Heart right ventricle (tissue), 16 donors: ENCODE results near the gene DNAH14. TPM values are rescaled to one million over a fixed set of nuclear protein-coding genes. Genes with fewer than 3 reads are reported as not detected.
"Not testable (repeated sequence)": the region's sequence is repeated elsewhere in the genome, so short reads cannot be mapped to it uniquely, and the experiment has no call there.

ENCODE experiments used
- ATAC-seq, 8 donors: fragments of 200-7000 bp; cut with Tn5 transposase; one replicate each; pipeline ENCODE4 v1.9.1; 2020; ENCODE audit warnings: mild to moderate bottlenecking in 8 of 8, moderate library complexity in 8 of 8, moderate number of reproducible peaks in 1 of 8
- DNase-seq, 2 donors: peaks; one replicate each; pipeline ENCODE4 v3.0.0-alpha.2; 2020
- H3K27ac ChIP-seq, 10 donors: fragments of 200-600 bp; sonication (generic) in 2 of 10; one replicate each; pipeline versions ENCODE4 v1.5.0 to v1.8.0; 2020 to 2022; ENCODE audit warnings: mild to moderate bottlenecking in 3 of 10
- H3K27me3 ChIP-seq, 7 donors: fragments of 200-600 bp; one replicate each; pipeline ENCODE4 v1.8.0; 2021 to 2022; ENCODE audit warnings: mild to moderate bottlenecking in 2 of 7
- H3K36me3 ChIP-seq, 9 donors: fragments of 200-600 bp; sonication (generic) in 1 of 9; one replicate each; pipeline versions ENCODE4 v1.5.0 to v1.8.0; 2020 to 2022; ENCODE audit warnings: mild to moderate bottlenecking in 2 of 9
- H3K4me1 ChIP-seq, 9 donors: fragments of 200-600 bp; sonication (generic) in 1 of 9; one replicate each; pipeline versions ENCODE4 v1.5.0 to v1.8.0; 2020 to 2022; ENCODE audit warnings: mild to moderate bottlenecking in 4 of 9
- H3K4me3 ChIP-seq, 10 donors: fragments of 200-600 bp; sonication (generic) in 2 of 10; one replicate each; pipeline versions ENCODE4 v1.5.0 to v1.8.0; 2020 to 2022; ENCODE audit warnings: mild to moderate bottlenecking in 7 of 10, moderate library complexity in 2 of 10
- H3K9me3 ChIP-seq, 11 donors: fragments of 200-600 bp in 10 of 11; sonication (generic) in 2 of 11; one replicate each; pipeline versions ENCODE4 v1.5.0 to v1.8.0; 2013 to 2022; ENCODE audit warnings: mild to moderate bottlenecking in 2 of 11, control low read depth in 1 of 11, moderate library complexity in 1 of 11
- WGBS, 2 donors: extraction: QIAGEN DNeasy Blood & Tissue Kit; methylation state at CpG; one replicate each; pipeline ENCODE4 v1.1.7; 2013; ENCODE audit warnings: inconsistent platforms in 1 of 2; 5-methylcytosine and 5-hydroxymethylcytosine counted together
- intact Hi-C, 10 donors: fragments of 100-400 bp; cut with DNase I; formaldehyde crosslinking; loops; one replicate each; pipeline versions ENCODE4 v1.11.1 to v1.14.2; 2022
- polyA plus RNA-seq, 2 donors: library from polyadenylated mRNA; stranded (reverse); fragments of 200-250 nt; gene quantifications; one replicate each; pipeline ENCODE4 v1.2.3, GENCODE V29; 2013
- total RNA-seq, 10 donors: library from RNA; stranded (reverse); fragmentation: NEBNext Ultra II Directional in 3 of 10; extraction: Animal tissue kit (Norgen Biotek cat#: 25700) in 3 of 10; gene quantifications; one replicate each; pipeline versions ENCODE4 v1.2.1 to v1.2.4, GENCODE V29; 2021 to 2023
- TF ChIP-seq, protein P1 (sequence below), 9 donors: fragments of 200-600 bp; sonication (generic) in 2 of 9; IDR thresholded peaks; one replicate each; pipeline versions ENCODE4 v1.5.0 to v1.8.0; 2021 to 2022; ENCODE audit warnings: antibody characterized with exemption in 9 of 9, mild to moderate bottlenecking in 5 of 9, moderate library complexity in 1 of 9
- donor health status: Arrhythmogenic right ventricular cardiomyopathy.
- donor health status: ischemic (EF 13 %, LVEDD 7.1; RV severe dilation, severe dysfunction).
- donor health status: healthy with polysubstance abuse.
- donor health status: DM: no; HTN: yes; CAD: no.
- donor health status: DM: no; HTN: no; CAD: no.
- donor health status: ischemic (EF 25% LVEDD 6.9; RV normal size, moderate dysfunction).
- donor health status: ischemic (EF 25% LVEDD 5.7; RV mildly dilated, moderate dysfunction).
- donor health status: healthy.
- donor health status: DM: yes; HTN: yes; CAD: no.
- donor health status: Ischemic cardiomyopathy.
- donor health status: ischemic (EF 35%, LVEDD 5.7; RV mildly dilated, moderate dysfunction).
- donor health status: nonischemic (EF 11% LVEDD 7.7; RV severe dilation, severe dysfunction).
- donor health status: DM: yes; HTN: yes; CAD: no.
- donor health status: PGD.
- donor health status: ischemic (EF 29% LVEDD 5.4; RV normal size, mild dysfunction).
- donor health status: nonischemic (EF 23%, LVEDD 6.1; RV moderate dilation, normal function).

DNAH14 gene
- total and polyA plus RNA-seq, 12 donors, result 0.12 to 8.0 (median 2.0) TPM

DNA sequence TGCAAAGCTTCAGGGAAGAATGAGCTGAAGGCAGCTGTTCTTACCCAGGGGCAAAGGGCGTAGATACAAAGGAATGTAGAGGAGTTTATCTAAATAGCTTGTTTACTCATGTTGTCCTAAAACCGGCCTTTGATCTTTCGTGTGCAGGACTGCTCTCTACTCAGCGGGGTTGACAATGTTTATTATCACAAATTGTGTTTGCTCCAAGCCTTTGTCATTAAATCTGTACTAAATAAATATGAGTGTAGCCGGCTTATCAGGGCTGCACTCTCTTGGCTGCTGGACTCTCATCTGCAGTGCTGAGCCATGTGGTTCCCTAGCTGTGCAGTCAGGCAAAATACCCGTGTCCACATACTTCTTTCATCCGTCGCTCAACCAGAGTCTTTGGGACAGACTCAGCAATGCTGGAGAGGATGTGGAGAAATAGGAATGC is 299.4 kb downstream of the DNAH14 start:
- DNase-seq (no peak), ATAC-seq (no peak)
- intact Hi-C loops, result no loop called here
- no peaks in the 10 kb centered on the region for H3K4me1 ChIP-seq
- H3K27me3 ChIP-seq, result no peaks in the 10 kb centered on the region
- H3K4me3 ChIP-seq, result no peak overlapping the region
- H3K9me3 ChIP-seq, result peaks cover 0 to 12% (median 0%) of the 10 kb centered on the region in 11 donors
- H3K36me3 ChIP-seq, result no peaks in the 10 kb centered on the region
- WGBS, 2 donors, result 79 to 82% methylated on average over 8 of the region's 8 CpGs
- H3K27ac ChIP-seq, result no peak overlapping the region
- TF ChIP-seq, protein P1, sequence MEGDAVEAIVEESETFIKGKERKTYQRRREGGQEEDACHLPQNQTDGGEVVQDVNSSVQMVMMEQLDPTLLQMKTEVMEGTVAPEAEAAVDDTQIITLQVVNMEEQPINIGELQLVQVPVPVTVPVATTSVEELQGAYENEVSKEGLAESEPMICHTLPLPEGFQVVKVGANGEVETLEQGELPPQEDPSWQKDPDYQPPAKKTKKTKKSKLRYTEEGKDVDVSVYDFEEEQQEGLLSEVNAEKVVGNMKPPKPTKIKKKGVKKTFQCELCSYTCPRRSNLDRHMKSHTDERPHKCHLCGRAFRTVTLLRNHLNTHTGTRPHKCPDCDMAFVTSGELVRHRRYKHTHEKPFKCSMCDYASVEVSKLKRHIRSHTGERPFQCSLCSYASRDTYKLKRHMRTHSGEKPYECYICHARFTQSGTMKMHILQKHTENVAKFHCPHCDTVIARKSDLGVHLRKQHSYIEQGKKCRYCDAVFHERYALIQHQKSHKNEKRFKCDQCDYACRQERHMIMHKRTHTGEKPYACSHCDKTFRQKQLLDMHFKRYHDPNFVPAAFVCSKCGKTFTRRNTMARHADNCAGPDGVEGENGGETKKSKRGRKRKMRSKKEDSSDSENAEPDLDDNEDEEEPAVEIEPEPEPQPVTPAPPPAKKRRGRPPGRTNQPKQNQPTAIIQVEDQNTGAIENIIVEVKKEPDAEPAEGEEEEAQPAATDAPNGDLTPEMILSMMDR (IDR thresholded peaks at IDR 0.05), result no peak

DNA sequence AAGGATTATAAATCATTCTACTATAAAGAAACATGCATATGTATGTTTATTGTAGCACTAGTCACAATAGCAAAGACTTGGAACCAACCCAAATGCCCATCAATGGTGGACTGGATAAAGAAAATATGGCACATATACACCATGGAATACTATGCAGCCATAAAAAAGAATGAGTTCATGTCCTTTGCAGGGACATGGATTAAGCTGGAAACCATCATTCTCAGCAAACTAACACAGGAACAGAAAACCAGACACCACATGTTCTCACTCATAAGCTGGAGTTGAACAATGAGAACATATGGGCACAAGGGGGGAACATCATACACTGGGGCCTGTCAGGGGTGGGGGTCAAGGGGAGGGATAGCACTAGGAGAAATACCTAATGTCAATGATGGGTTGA is 300.0 kb downstream of the DNAH14 start:
- H3K9me3 ChIP-seq, result peaks cover 0 to 17% (median 0%) of the 10 kb centered on the region in 11 donors
- ATAC-seq, intact Hi-C loops: not testable (repeated sequence)

DNA sequence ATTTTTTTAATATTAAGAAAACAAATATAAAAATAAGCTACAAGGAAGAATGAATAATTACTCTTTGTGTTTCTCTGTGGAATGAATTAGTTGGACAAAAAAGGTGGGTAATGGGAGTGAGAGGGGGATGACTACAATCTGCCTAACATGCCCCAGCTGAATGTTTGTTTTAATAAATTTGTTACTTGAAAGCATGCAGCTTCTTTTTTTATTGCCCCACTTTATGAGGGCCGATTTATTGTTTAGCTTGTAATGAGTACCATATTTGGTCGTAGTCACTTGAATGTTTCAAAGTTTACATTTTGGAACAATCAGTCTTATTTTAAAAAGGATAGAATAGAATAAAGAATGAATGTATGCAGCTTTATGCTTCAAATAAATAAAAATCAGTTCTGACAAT is 301.0 kb downstream of the DNAH14 start:
- Histone ChIP-seq H3K4me1 (no peaks in the 10 kb centered on the region), H3K36me3 (no peaks in the 10 kb centered on the region), H3K27ac (no peak overlapping the region), H3K4me3 (no peak overlapping the region), H3K27me3 (no peaks in the 10 kb centered on the region), H3K9me3 (peaks cover 0 to 20% (median 0%) of the 10 kb centered on the region in 11 donors)
- DNase-seq (no peak), ATAC-seq (no peak)
- WGBS, 2 donors, result 59 to 96% methylated on average over 2 of the region's 2 CpGs
- TF ChIP-seq, protein P1 (IDR thresholded peaks at IDR 0.05), result no peak
- intact Hi-C loops, result no loop called here

More for the DNA sequence above, 300.0 kb downstream of the DNAH14 start:
- not testable (repeated sequence) for H3K27ac ChIP-seq, H3K27me3 ChIP-seq, H3K4me1 ChIP-seq, DNase-seq, H3K36me3 ChIP-seq, H3K4me3 ChIP-seq

DNA sequence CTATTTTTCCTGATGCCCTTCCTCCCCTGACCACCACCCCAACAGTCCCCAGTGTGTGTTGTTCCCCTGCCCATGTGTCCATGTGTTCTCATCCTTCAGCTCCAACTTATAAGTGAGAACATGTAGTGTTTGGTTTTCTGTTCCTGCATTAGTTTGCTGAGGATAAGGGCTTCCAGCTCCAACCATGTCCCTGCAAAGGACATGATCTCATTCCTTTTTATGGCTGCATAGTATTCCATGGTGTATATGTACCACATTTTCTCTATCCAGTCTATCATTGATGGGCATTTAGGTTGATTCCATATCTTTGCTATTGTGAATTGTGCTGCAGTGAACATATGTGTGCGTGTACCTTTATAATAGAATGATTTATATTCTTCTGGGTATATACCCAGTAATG is 303.5 kb downstream of the DNAH14 start:
- H3K4me3 ChIP-seq, H3K27me3 ChIP-seq, H3K27ac ChIP-seq, H3K4me1 ChIP-seq, intact Hi-C loops, H3K36me3 ChIP-seq, DNase-seq, ATAC-seq: not testable (repeated sequence)
- H3K9me3 ChIP-seq, result peaks cover 0 to 27% (median 3%) of the 10 kb centered on the region in 11 donors
- 50 to 55% methylated on average over 1 of the region's 1 CpG for WGBS, 2 donors

DNA sequence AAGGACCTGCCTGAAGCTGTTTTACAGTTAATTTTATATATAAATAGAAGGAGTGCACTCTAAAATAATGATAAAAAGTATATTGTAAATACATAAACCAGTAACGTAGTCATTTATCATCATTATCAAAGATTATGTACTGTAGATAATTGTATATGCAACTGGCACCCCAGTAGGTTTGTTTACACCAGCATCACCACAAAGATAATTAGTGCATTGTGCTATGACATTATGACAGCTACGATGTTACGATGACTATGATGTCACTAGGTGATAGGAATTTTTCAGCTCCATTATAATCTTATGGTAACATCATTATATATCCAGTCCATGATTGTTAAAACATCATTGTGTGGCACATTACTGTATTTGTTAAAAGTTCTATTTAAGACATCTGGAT is 313.1 kb downstream of the DNAH14 start:
- TF ChIP-seq, protein P1 (IDR thresholded peaks at IDR 0.05), result no peak
- Histone ChIP-seq H3K27ac (no peak overlapping the region), H3K4me3 (no peak overlapping the region), H3K4me1 (no peaks in the 10 kb centered on the region), H3K9me3 (peaks cover 0 to 13% (median 0%) of the 10 kb centered on the region in 11 donors), H3K36me3 (no peaks in the 10 kb centered on the region), H3K27me3 (no peaks in the 10 kb centered on the region)
- intact Hi-C loops, result no loop called here
- 77 to 89% methylated on average over 3 of the region's 3 CpGs for WGBS, 2 donors
- DNase-seq, result no peak
- ATAC-seq, result no peak
